PFSK-1 (cell line): ENCODE results near the gene CFAP410.

Experiments
- REST ChIP-seq, 2 experiments: IDR thresholded peaks; 2 replicates each; pipeline versions ENCODE4 v1.6.1 to v1.8.0; 2011 to 2012; ENCODE audit warnings: low read depth in 2 of 2, low read length in 2 of 2, control low read depth in 1 of 2, inconsistent platforms in 1 of 2, mild to moderate bottlenecking in 1 of 2, moderate library complexity in 1 of 2; ENCODE audit not compliant: insufficient read depth in 1 of 2
- SIN3A ChIP-seq: IDR thresholded peaks from 2 replicates; pipeline ENCODE4 v1.6.1; 2012; ENCODE audit warnings: mild to moderate bottlenecking, low read length, moderate library complexity, borderline replicate concordance; ENCODE audit not compliant: insufficient read depth
- TAF1 ChIP-seq: IDR thresholded peaks from 2 replicates; pipeline ENCODE4 v1.6.1; 2012; ENCODE audit warnings: low read length, control low read depth, borderline replicate concordance; ENCODE audit not compliant: insufficient read depth

- TF ChIP-seq TAF1: no peak
- TF ChIP-seq REST (IDR thresholded peaks at IDR 0.05; ENCODE audit: insufficient read depth in 1 of 2, low read depth in 2 of 2, low read length in 2 of 2): no peak
- no peak for TF ChIP-seq SIN3A
Observed at GRCh38 chr21:44288251-44289110, 50.7 kb downstream of the CFAP410 start.
